ENCODE measurements around the gene UIMC1.

UIMC1 gene

DNA sequence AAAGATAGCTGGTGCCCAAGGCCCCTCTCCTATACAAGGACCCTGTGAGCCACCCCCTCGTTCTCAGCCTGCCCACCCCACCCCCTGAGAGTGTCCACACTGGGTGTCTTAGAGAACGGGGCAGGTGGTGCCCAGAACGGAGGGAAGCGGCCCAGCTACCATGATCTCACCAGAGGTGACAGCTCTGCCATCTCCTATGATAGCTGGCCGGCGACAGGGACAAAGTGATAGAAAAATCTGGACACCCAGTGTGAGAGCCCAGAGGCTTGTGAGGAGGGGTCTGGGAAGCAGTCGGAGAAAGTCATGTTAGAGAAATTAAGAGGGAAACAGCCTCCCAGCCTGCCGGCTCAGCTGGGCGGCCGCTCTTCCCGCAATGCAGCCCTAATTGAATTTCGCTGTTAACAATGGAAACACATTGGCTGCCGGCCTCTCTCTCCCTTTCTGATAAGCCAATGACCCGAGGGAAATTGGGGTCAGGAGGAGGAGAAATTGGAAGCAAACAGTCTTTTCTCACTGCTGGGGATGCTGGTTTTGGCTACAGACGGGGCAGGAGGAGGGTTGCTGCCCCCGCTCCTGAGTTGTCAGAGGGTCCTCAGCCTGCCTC lies 139.8 kb downstream of the UIMC1 start:
- no peak for DNase-seq

DNA sequence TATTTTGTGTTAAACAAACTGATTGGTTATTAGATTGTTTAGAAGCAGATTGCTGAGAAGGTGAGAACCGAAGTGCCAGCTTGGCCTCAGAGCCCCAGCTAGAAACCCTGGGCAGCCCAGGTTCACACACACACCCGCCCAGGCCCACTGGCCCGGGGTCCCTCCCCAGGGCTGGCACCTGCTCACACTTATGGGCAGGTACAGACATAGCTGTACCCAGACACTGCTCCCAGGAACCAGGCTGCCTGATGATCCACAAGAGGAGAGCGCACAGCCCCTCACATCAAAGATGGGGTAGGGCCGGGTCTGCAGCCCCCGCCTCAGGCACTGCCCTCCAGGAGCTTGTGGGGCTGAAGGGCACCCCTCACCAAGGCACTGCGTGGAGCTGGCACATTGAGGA lies 140.6 kb downstream of the UIMC1 start:
- no peak for DNase-seq

DNA sequence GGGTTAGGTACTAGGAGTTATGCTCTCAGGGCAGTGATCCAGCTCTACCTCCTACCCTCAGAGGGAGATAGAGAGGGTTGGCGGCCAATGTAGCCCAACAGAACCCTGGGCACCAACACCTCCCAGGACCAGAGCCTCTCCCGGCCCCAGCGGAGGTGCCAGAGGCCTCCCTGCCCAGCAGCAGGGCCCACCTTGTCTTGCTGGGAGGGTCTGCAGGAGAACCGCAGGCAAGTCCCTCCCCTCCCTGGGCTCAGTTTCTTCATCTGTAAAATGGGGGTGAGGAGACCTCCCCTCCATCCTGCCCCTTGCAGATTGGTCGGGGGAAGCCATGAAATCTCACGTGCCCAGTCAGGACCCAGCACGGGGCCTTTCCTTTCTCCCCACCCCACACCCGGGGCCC lies 141.8 kb downstream of the UIMC1 start:
- DNase-seq = no peak

DNA sequence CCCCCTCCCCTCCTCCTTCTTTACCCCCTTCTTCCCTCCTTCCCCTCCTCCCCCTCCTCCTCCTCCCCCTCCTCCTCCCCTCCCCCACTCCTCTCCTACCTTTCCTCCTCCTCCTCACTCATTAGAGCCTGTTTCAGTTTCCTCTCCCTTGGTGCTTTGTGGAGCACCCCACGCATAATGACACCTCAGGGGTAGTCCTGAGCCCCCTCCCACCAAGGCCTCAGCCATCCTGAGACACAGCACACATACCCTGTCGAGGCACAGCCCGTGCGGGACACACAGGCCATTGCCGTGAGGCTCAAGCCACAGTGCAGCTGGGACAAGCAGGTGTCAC lies 142.8 kb downstream of the UIMC1 start:
- no peak for DNase-seq

DNA sequence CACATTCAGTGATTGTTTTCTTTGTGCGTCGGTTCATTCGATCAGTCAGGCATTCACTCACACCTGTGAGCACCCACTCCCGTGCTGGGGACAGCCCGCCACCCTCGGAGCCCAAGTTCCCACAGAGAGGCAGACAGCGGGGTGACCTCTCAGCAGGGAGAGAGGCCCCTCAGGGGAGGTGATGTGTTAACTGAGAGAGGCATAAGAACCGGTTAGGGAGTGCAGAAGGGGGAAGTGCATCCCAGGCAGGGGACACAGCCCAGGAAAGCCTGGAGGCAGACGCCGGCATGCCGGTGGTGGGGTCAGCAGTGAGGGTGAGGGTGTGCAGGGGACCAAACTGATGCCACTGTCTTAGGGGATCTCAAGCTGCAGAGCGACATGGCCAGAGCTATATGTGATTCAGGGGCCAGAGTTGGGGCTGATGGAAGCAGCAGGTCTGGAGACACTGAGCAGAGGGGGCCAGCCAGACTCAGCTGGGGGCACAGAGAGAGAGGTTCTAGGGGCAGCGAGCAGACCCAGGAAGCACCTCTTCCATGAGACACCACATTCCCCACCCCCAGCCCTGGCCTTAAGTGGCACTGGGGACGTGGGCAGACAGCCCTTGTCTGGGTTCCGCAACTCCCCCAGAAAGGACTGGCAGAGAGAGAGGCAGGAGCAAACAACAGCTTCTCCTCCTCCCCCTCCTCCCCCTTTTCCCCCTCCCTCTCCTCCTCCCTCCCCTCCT lies 143.4 kb downstream of the UIMC1 start:
- DNase-seq = no peak

DNA sequence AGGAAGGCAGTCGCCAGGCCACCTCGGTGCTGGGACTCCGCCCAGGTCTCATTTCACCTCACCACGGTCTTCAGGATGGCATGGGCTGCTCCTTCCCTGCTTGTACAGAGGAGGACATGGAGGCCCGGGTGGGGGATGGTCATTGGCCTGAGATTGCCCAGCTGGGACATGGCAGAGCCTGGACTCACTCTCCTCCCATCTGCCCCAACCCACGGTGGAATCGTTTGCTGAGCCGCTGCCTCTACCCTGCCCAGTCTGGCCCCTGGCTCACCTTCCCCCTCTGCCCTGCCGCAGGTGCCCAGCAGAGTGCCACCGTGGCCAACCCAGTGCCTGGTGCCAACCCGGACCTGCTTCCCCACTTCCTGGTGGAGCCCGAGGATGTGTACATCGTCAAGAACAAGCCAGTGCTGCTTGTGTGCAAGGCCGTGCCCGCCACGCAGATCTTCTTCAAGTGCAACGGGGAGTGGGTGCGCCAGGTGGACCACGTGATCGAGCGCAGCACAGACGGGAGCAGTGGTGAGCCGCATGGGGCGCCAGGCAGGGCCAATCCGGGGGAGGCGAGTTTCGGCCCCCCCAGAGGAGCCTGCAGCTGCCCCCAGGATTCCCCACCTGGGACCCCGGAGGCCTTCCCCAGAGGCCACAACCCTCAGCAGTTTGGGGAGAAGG lies 144.1 kb downstream of the UIMC1 start:
- DNase-seq = no peak

DNA sequence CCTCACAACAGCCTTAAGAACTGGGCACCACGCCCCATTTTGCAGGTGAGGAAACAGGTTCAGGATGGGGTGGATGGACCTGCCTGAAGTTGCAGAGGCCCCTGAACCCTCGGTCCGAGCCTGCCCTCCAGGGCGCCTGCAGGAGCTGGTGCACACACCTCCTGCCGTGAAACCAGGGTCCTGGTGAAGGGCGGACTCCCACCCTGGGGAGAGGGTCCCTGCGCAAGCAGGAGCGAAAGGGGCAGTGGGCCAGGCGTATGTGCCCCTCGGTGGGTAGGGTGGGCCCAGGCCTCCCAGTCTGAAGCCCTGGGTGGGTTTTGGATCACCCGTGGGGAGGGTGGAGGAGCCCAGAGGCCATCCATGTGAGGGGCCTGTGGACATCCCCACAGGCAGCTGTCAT lies 145.3 kb downstream of the UIMC1 start:
- DNase-seq = no peak

DNA sequence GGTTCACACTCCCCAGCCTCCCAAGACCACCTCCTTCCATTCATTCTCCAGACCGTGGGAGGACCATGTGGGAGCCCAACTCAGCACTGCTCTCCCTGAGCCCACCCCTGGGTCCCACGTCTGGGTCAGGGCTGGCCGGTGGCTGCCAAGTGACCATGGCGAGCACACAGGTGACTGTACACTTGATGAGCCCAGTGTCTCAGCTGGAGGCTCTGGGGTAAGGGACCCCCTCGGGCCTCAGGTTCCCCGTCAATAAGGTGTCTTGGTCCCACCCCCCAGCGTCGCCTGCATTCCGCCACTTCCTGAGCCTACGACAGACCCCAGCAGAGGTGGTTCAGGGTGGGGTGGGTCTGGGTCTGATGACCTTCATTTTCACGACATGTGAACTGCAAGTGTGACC lies 146.2 kb downstream of the UIMC1 start:
- DNase-seq = no peak

DNA sequence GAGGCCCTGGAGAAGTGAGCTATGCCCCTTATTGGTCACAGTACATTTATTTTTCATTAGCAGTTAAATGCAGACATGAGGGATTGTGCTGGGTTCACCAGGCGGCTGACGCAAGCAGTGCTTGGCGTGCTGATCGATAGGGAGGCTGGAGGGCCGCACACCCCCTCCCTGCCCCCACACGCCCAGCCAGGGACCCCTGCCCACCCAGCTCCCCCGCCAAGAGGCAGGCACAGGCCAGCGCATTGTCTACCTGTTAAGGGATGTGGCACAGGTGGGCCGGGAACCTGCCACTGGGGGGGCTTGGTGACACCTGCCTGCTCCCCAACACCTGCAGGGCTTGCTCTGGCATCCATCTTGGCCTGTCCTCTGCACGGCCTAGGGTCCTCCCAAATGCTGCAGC lies 146.7 kb downstream of the UIMC1 start:
- no peak for DNase-seq

DNA sequence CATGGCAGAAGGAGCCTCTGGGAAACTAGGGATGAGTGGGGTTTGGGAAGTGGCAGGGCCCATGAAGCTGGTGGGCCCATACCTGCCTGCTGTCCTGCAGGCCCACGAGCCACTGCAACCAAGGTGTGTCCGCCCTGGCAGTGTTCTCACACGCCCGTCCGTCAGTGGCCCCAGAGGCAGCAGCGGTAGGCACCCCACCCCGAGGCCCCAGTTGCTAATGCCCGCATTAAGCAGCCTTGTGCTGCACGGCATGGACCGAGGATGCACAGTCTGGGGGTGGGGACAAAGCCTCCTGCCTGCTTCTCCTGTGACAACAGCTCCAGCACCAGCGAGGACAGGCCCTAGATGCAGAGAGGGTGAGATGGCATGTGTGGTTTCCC lies 148.7 kb downstream of the UIMC1 start:
- no peak for DNase-seq

DNA sequence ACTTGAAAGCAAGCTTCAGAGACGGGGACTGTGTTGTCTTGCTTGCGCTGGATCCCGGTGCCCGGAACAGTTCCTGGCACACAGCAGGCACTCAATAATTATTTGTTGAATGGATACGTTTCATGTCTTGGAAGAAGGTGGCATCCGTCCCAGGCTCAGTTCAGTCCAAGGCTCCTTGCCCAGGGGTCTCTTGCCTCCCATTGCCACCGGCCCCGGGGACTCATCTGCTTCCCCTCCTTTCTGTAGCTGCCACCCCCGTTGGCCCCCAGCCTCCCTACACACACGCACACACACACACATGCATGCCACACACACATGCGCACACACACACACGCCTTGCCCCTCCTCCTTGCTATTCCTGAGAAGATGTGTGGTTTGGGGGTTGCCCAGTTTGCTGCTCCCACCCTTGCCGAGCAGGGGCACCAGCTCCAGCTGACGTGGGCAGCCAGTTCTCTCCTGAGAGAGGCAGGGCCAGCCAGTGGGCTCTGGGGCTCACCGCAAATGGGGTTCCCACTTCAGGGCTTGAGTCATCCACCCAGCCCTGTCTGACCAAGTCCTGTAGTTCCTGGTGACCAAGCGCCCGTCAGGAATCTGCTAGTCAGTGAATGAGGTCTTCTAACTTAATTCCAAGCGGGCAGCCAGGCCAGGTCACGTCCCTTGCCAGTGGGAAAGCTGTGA lies 149.2 kb downstream of the UIMC1 start:
- DNase-seq = no peak

DNA sequence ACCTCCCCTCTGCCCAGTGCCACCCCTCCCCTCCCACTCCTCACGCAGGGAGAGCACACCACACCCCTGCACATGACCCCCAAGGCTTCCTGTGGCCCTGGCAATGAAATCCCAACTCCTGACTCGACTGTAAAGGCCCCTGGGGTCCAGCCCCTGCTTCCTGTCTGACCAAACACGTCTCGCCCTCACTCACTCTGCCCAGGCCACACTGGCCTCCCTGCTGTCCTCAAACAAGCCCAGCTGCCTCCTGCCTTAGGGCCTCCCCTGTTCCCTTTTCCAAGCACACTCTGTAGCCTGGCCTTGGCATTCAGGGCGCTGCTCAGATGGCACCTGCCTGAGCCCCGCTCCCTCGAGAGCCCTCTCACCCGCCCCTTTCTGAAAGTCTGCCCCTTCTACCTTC lies 149.8 kb downstream of the UIMC1 start:
- no peak for DNase-seq

DNA sequence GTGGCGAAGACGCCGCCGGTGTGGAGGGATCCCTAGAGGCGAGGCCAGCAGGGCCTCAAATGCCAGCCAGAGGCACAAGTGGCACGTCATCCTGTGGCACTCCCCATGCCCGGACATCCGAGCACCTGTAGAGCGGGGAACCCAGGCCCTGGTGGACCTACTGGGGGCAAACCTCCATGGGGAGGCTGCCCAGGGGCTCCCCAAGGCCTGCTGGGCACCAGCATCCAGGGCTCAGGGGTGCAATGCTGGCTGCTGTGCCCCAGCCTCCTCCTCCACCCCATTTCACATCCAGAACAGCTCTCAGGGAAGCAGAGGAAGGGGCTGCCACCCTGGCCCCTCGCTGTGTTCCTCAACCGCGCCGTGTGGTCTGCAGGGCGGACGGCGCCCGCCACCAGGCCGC lies 151.0 kb downstream of the UIMC1 start:
- no peak for DNase-seq

Data from stimulated activated CD4-positive, alpha-beta T cell treated with anti-CD3 and anti-CD28 coated beads, Interleukin-12 subunit alpha, Interleukin-12 subunit beta, amount 100 ng/mL, for 4 hours (primary cell).